PFSK-1 (cell line): ENCODE data around the gene CNTN5.

ENCODE experiments used
- FOXP2 ChIP-seq: optimal IDR thresholded peaks from 2 replicates; pipeline ENCODE3; 2011; ENCODE audit warnings: borderline replicate concordance, control low read depth, inconsistent platforms; ENCODE audit not compliant: insufficient read depth; ENCODE audit errors: extremely low read length, extremely low read depth
- POLR2AphosphoS5 ChIP-seq: IDR thresholded peaks from 2 replicates; pipeline ENCODE4 v1.6.1; 2012; ENCODE audit warnings: low read depth, mild to moderate bottlenecking, control low read depth, low read length, moderate library complexity
- REST ChIP-seq, 2 experiments: IDR thresholded peaks; 2 replicates each; pipeline versions ENCODE4 v1.6.1 to v1.8.0; 2011 to 2012; ENCODE audit warnings: low read depth in 2 of 2, low read length in 2 of 2, control low read depth in 1 of 2, inconsistent platforms in 1 of 2, mild to moderate bottlenecking in 1 of 2, moderate library complexity in 1 of 2; ENCODE audit not compliant: insufficient read depth in 1 of 2
- SIN3A ChIP-seq: IDR thresholded peaks from 2 replicates; pipeline ENCODE4 v1.6.1; 2012; ENCODE audit warnings: mild to moderate bottlenecking, low read length, moderate library complexity, borderline replicate concordance; ENCODE audit not compliant: insufficient read depth
- TAF1 ChIP-seq: IDR thresholded peaks from 2 replicates; pipeline ENCODE4 v1.6.1; 2012; ENCODE audit warnings: low read length, control low read depth, borderline replicate concordance; ENCODE audit not compliant: insufficient read depth

Gene CNTN5

GRCh38 chr11:99177446-99177845 lies 156.7 kb downstream of the CNTN5 start:
- TF ChIP-seq FOXP2 (no peak), REST (IDR thresholded peaks at IDR 0.05; ENCODE audit: insufficient read depth in 1 of 2, low read depth in 2 of 2, low read length in 2 of 2) (no peak), POLR2AphosphoS5 (no peak), SIN3A (no peak), TAF1 (no peak)

DNA sequence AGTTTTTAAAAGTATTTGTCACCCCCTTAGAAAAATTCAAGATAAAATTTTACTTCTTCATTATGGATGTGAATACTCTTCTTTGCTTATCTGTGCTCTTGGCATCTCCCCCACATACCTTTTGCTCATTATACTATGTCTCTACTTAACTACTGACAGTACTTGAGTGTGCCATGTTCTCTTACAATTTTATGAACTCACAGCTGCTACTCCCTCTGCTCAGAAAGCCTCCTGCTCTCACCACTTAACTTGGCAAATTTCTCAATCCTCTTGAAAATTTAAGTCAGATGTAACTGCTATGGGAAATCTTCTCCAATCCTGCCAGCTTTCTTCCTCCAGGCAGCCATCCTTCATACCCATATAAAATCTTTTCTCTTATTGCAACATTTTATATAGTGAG lies 163.4 kb downstream of the CNTN5 start:
- TF ChIP-seq SIN3A (no peak), REST (IDR thresholded peaks at IDR 0.05; ENCODE audit: insufficient read depth in 1 of 2, low read depth in 2 of 2, low read length in 2 of 2) (no peak), POLR2AphosphoS5 (no peak), TAF1 (no peak), FOXP2 (no peak)

DNA sequence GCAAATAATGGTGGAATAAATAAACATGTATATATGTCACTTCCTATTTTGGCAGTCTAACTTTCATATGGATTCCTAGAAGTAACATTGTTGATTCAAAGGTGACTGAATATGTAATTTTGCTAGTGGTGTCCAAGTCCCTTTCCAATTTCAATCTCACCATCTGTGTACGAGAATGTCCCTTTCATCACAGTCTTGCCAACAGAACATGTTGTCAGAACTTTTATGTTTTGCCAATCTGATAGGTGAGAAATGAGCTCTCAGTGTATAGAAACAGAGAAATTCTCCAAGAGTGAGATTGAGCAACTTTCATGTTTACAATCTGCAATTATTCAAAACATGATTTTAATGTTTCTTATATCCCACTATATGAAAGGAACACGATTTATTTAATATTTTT lies 167.5 kb downstream of the CNTN5 start:
- TF ChIP-seq POLR2AphosphoS5 (no peak), FOXP2 (no peak), TAF1 (no peak), SIN3A (no peak)

- TF ChIP-seq FOXP2 (no peak), REST (IDR thresholded peaks at IDR 0.05; ENCODE audit: insufficient read depth in 1 of 2, low read depth in 2 of 2, low read length in 2 of 2) (no peak), TAF1 (no peak), SIN3A (no peak), POLR2AphosphoS5 (no peak)
Measured at GRCh38 chr11:99192716-99193115, 172.0 kb downstream of the CNTN5 start.

GRCh38 chr11:99197477-99197876 lies 176.7 kb downstream of the CNTN5 start:
- no peak for TF ChIP-seq SIN3A
- no peak for TF ChIP-seq FOXP2
- TF ChIP-seq POLR2AphosphoS5 = no peak
- TF ChIP-seq REST (IDR thresholded peaks at IDR 0.05; ENCODE audit: insufficient read depth in 1 of 2, low read depth in 2 of 2, low read length in 2 of 2) = no peak
- TF ChIP-seq TAF1 = no peak
